HG02610 (cell line): Measurements from ENCODE around the gene NEMP1.
"Not testable (repeated sequence)": the region's sequence is repeated elsewhere in the genome, so short reads cannot be mapped to it uniquely, and the experiment has no call there.

ENCODE experiments used
- ATAC-seq: cut with Tn5 transposase; IDR thresholded peaks from one replicate; pipeline ENCODE4 v1.9.1; 2021; ENCODE audit warnings: mild to moderate bottlenecking, moderate library complexity; ENCODE audit not compliant: unreplicated experiment

Gene NEMP1

DNA sequence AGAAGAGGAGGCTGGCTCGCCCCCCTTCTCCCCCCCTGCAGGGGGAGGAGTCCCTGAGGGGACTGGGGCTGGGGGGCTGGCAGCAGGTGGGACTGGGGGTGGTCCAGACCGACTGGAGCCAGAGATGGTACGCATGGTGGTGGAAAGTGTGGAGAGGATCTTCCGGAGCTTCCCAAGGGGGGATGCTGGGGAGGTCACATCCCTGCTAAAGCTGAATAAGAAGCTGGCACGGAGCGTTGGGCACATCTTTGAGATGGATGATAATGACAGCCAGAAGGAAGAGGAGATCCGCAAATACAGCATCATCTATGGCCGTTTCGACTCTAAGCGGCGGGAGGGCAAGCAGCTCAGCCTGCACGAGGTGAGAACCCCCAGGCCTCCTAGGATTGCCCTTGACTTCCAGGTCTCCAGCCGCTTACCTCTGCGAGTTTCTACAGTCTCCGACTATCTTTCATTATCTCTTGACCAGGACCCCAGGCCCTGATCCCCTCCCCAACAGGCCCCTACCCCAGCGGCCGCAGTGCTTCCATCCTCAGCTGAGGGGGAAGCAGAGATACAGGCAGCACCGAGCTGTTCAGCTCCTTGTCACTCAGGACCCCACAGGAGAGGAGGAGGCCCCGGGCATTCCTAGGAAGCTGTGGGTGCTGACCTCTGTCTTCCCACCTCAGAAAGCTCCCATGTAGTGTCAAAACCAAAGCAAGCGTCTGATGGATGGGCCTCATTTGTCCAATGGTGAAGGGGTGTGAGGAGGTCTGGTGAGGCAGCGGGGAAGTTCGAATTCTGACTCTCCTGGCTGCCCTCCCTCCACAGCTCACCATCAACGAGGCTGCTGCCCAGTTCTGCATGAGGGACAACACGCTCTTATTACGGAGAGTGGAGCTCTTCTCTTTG lies 13.3 kb upstream of the NEMP1 start:
- ATAC-seq, result no peak

DNA sequence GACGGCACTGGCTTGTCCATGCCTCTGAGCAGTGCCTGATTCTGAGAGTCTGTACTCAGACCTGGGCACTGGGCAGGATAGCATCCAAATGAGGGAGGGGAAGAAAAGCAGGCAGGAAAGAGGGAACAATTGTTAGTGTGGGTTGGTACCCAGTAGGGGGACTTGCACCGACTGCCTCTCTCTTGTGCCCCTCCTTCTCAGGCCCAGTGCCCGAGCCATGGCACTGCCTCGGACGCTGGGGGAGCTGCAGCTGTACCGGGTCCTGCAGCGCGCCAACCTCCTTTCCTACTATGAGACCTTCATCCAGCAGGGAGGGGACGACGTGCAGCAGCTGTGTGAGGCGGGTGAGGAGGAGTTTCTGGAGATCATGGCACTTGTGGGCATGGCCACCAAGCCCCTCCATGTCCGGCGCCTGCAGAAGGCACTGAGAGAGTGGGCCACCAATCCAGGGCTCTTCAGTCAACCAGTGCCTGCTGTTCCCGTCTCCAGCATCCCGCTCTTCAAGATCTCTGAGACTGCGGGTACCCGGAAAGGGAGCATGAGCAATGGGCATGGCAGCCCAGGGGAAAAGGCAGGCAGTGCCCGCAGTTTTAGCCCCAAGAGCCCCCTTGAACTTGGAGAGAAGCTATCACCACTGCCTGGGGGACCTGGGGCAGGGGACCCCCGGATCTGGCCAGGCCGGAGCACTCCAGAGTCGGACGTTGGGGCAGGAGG lies 12.5 kb upstream of the NEMP1 start:
- no peak for ATAC-seq

DNA sequence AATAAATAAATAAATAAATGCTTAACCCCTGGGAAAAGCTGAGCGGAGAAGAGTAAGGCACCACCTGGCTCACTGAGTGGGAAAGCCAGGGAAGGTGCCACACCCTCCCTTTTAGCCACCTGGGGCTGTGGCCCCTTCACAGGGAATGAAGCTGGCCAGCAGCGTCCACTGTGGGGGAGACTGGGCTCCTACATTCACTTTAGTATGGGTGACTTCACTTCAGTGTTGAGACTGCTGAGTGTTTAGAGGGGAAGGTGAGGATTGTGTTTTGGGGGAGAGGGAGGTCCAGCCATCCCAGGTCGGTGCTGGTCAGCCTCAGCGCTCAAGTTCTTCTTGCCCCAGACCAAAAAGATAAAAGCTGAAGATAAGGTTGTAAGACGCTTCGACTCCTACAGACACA lies 11.9 kb upstream of the NEMP1 start:
- ATAC-seq, result no peak

DNA sequence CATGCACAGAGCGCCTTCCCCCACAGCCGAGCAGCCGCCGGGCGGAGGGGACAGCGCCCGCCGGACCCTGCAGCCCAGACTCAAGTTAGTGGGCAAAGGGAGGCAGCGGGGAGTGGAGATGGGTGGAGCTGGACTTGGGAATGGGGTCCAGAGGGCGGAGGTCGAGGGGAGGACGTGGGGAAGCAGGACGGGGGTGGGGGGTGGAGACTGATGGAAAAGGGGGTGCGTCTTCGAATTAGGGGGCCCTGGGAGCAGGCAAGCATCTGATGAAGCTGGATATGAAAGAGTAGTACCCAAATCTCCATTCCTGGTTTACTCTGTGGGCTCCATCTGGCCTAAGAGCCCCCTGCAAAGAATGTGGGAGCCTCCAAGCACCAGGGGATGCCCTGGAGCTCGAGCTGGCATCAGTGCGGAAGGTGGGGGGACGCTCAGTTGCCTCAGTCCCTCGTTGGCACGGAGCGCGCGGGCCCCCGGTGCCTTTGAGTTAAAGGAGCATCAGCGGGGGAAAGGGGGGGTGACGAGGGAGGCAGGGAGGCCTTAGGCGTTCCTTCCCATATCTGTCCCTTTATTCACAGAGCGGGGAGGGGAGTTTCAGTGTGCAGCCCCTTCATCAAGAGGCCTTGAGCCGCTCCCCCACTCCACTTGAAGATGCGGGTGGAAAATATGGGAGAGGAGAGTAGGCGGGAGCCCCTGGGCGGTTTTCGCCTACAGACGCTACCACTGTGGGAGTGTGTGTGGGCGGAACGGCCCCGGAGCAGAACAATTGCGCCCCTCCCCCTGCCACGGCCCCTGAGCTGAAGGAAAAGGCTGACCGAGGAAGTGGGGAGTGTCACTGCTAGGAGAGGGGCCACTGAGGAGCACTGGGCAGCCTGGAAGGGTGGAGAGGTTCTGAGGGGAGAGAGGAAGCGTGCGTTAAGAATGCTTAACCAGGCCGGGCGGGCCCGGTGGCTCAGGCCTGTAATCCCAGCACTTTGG lies 11.0 kb upstream of the NEMP1 start:
- no peak for ATAC-seq

DNA sequence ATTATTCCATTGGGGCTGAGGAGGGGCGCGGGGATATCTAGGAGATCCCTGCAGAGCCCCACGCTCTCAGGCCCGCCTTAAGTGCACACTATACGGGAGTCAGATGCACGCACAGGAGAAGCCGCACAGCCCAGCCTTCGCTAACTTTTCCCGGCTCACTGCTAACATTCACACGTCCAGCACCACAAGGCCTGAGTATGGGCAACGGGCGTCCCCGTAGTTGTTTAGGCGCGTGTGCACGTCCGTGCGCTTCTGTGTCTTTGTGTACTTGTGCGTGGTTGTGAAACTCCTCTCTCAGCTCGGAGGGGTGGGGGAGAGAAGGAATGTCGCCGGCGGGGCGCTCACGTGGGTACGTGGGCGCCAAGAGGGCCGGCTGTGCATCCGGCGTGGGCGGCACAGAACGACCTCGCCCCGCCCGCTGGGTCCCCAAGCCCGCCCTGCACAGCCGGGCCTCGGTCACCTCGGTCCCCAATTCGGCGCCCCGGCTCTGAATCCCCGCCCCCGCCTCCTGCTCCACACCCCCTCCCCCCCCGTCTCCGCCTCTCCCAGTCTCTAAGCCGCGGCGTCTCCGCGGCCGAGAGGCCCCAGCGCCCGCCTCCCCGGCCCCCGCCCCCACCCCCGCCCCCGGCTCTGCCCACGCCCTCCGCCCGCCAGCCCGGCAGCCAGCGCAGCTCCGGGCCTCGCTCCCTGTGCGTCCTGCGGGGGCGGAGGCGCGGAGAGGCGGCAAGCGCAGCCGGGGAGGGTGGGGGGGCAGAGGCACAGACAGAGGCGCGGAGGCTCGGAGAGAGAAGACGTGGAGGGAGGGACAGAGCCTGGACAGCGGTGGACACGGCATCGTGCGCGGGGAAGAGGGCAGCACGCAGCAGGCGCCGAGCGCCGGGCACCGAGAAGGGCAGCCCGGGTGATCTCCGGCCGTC lies 10.0 kb upstream of the NEMP1 start, which contains the start of gene NAB2:
NAB2 (plus strand) TSS at position 761 of the 917 bp plus-strand sequence. CDS start 158 bp downstream, outside the sequence.
- ATAC-seq, result peak; percentile 64

DNA sequence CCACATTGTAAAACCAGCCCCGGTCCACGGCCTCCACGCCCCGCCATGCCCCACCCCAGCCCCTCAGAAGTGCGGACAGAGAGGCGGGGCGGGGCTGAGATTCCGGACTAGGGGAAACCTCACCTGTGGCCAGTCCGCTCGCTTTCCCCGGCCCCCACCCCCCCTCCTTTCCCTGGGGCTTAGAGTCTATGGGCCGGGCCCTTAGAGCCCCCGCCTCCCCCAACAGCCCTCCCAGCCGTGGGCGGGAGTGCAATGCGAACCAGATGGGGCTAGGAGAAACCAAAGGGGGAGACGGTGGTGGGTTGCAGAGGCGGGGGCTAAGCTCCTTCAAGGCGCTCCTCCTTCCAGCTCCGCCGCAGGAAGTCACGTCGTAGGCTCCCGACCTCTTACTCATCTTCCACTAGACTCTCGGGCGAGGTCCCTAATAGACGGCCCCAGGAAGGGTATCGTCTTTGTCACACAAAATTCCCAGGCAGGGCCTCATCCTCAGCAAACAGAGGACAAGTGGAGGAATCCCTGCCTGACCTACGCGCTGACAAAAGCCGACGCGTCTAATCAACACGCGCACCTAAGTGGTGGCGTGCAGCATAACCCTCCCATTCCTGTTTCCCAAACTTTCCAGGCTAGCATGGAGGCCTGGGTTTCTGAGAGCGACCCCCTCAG lies 9.2 kb upstream of the NEMP1 start:
- peak; percentile 37 for ATAC-seq

DNA sequence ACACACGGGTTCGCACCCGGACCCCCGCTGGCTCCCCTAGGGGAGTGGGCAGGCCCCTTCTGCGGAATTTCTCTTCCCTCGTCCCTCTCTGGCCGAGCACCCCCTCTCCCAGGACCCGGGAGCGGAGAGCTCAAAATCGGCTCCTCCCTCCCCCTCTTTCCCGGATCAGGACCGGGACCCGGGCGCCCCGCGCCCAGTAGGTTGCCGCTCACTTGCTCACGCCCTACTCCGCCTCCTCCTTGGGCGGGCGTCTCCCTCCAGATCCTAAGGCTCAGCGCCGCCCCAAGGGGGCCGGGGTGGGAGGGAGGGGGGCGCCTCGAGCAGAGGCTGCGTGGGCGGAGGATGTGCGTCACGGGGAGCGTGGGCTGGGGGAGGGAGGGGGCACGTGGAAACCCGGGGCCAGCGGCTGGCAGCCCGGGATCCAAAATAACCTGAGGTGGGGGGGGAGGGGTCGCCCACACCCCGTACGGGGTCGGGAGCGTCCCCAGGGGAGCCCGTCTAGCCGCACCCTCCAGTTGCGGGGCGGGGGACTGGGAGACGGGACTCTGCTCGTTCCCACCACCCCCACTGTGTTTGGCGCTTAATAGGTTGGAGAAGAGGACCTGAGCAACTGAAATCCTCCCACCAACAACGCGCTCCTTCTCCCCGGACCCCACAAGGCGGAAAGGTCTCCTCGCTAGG lies 8.6 kb upstream of the NEMP1 start:
- ATAC-seq, result peak; percentile 35

DNA sequence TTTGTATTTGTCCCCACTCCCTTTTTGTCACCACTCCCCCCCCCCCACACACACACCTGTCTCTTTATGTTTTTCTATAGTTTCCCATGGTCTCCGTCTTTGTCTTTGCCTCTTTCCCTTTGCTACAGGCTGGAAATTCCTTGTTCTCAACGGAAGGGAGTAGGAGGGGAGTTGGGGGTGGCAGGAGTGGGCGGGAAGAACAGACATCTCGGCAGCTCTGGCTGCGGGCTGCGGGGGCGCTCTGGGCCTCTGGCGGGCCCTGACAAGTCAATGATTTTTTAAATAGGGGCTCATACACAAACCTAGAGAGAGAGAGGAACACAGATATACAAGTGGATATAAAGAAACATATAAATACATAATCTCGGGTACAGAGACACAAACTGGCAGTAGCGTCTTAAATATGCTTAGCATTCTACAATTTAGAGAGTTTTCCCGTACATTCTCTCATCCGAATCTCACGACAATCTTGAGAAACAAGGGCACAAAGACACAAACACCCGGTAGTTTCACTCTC lies 8.0 kb upstream of the NEMP1 start:
- no peak for ATAC-seq

DNA sequence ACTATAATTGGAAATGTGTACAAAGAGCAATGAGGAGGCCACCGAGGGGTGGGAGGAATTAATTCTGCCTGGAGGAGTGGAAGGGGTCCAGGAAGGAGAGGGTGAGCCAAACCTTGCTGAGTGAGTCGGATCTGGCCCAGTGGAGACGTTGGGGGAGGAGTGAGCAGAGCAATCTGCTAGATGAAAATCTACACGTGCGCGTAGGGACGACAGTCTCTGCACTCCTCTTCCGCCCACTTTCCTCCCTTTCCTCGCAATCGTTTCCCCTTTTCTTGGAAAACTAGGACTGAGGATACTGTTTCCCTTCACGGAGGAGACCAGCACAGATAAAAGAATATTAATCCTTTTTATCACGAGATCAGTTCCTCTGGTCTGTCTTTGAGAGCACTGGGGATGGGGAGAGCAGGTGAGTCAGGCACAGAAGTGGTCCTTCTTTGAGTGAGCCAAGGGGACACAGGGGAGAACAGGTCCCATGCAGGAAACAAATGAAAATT lies 7.5 kb upstream of the NEMP1 start:
- ATAC-seq, result no peak

DNA sequence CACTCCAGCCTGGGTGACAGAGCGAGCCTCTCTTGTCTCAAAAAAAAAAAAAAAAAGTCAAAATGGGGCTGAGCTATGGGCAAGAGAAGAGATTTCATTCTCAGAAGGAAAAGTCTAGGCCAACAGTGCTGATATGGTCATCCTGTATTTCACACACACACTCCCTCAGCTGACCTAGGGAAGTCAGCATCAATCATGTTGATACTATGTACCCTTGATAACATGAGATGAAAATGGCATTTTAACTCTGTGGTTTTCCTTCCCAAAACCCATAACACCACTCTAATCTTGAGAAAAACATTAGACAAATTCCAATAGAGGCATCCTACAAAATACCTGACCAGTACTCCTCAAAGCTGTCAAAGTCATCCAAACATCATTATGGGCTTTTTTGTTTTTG lies 2.3 kb upstream of the NEMP1 start:
- no peak for ATAC-seq

DNA sequence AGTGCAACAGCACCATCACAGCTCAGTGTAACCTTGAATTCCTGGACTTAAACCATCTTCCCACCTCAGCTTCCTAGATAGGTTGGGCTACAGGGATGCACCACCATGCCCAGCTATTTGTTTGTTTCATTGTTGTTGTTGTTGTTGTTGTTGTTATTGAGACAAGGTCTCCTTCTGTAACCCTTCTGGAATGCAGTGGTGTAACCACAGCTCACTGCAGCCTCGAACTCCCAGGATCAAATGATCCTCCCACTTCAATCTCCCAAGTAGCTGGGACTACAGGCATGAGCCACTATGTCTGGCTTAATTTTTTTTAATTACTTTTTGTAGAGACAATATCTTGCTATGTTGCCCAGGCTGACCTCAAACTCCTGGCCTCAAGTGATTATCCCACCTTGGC lies 1.2 kb upstream of the NEMP1 start:
- ATAC-seq, result no peak

DNA sequence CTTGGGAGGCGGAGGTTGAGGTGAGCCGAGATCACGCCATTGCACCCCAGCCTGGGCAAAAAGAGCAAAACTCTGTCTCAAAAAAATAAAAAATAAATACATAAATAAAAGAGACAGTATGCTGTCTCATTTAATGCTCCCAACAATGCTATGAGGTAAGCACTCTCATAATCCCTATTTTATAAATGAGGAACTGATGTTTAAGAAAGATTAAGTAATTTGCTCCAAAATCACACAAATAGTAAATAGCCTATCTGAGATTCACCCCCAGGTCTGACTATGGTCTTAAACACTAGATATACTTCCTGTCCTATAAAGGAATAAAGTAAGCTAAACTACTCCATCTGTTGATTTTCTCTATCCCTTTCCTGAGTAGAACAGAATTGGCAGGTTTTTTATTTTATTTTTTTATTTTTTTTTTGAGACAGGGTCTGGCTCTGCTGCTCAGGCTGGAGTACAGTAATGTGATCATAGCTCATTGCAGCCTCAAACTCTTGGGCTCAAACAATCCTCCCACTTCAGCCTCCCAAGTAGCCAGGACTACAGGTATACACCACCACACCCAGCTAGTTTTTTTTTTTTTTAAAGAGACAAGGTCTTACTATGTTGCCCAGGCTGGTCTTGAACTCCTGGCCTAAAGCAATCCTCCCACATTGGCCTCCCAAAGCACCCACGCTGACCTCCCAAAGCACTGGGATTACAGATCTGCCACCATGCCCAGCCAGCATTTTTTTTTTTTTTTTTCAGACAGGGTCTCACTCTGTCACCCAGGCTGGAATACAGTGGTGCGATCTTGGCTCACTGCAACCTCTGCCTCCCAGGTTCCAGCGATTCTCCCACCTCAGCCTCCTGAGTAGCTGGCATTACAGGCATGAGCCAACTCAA lies 4.8 kb downstream of the NEMP1 start:
- ATAC-seq, result not testable (repeated sequence)

DNA sequence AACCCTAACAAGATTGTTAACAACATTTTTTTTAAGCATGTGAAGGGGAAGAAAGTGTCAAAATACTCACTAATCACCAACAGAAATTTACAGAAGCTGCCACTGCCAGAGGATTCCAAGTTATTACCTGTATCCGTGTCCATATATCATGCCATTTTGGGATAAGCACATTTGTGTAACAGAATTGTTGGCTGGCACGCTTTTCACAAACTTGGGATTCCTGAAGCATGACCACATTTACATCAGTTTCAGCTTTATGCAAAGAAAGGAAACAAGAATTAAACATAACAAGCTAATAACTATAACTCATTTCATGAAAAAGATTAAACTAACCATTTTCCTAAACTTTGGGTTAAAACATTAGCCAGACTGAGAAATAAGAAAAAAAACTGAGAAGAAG lies 5.9 kb downstream of the NEMP1 start:
- ATAC-seq, result no peak

DNA sequence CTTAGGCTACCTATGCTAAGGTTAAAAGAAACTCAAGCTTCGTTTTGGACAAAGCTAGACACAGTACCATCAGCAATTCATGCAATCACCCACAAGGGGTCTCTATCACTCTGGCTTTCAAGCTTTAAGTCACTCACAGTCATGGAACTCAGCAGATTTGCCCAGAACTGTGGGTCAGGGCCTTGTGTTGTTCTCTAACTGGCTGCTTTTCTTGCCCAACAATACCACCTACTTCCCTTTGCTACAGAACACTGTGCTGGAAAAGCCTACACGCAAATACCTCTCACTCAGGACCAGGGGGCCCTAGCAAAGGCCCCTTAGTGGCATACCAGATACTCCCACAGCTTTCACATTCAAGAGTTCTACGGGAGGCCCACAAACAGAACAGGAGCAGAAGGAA lies 9.1 kb downstream of the NEMP1 start:
- ATAC-seq, result peak; percentile 81

DNA sequence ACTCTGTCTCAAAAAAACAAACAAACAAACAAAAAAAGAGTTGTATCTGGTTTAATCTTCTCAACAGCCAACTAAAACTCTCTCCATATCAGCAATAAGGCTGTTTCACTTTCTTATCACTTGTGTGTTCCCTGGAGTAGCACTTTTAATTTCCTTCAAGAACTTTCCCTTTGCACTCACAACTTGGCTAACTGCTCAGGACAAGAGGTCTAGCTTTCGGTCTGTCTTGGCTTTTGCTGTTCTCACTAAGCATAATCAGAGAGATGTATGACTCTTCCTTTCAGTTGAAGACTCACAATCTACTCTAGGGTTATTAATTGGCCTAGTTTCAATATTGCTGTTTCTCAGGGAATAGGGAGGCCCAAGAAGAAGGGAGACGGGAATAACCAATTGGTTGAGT lies 12.3 kb downstream of the NEMP1 start:
- no peak for ATAC-seq

DNA sequence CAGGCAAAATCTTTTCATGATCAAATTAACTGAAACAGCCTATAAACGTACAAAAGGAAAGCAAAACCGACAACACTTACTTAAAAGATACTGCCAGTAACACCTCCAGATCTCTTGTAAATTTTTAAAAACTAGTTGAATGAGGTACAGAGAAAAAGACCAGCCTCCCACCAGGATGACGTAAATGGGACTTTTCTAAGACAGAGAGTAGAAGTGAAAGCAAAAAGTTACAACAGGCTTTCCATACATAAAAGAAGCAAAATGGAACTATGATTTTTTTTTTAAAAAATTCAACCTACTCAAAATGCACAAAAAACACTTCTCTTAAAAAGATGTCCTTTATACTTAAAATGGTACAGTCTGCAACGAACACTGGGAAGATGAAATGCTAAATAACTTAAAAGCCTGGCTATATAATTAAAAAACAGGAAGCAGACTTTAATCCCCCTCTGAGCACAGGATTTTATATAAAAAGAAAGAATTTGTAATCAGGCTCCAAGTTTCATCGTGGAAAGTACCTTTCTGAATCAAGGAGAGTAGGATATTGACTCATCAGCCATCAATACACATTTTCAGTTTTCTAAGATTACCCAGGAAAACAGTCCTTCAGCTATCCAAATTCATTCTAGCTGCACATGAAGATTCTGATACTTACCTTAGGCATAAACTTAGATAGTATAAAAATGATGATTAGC lies 14.5 kb downstream of the NEMP1 start:
- peak; percentile 85 for ATAC-seq

DNA sequence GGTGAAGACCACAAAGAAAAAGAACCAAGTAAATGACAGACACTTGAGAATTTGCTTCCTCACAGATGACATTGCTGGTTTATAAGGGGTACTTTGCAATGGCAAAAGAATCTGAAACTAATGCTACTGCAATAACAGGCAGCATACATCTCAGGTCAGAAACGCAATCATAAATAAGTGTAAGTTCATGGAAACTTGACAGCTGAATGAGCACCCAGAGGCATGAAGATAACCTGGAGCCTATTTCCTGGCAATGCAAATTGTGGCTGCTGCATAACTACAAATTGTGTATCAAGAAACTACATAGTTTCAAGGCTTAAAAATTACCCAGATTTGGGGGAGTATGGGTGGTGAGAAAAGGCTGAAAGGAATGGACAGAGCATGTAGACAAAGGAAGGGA lies 20.1 kb downstream of the NEMP1 start:
- ATAC-seq, result no peak
